B cell (primary cell): Measurements from ENCODE around the gene ZNHIT3. TPM values are rescaled to one million over a fixed set of nuclear protein-coding genes. Genes with fewer than 3 reads are reported as not detected.
A peak's percentile ranks its signal among the peaks of the same experiment; 100 is the strongest.

Experiments used
- ATAC-seq: fragments of 200-7000 bp; cut with Tn5 transposase; one replicate; pipeline ENCODE4 v1.10.0; 2021; ENCODE audit warnings: low read depth, mild to moderate bottlenecking, moderate number of reproducible peaks, moderate library complexity
- CTCF ChIA-PET: fragments of 350-600 bp; sonication (Branson Sonifier 250); formaldehyde crosslinking; loops from one replicate; lab custom pipeline; 2021; ENCODE audit warnings: antibody characterized with exemption, inconsistent platforms; lab: Charles Lee
- POLR2A ChIA-PET: fragments of 350-600 bp; sonication (Branson Sonifier 250); formaldehyde crosslinking; loops from one replicate; lab custom pipeline; 2021; ENCODE audit warnings: antibody characterized with exemption; lab: Charles Lee
- DNase-seq: peaks from one replicate; pipeline ENCODE4 v3.0.0; 2013
- H2AFZ ChIP-seq: 2 replicates; pipeline ENCODE4 v1.6.1; 2012; ENCODE audit warnings: mild to moderate bottlenecking, low read depth, low read length; ENCODE audit not compliant: insufficient read depth, poor library complexity, severe bottlenecking
- H3K27ac ChIP-seq, 2 donors: 1 replicate in 1 of 2; 2 replicates in 1 of 2; pipeline ENCODE4 v1.5.1; 2012 to 2013; ENCODE audit warnings: low read length in 2 of 2, mild to moderate bottlenecking in 2 of 2, moderate library complexity in 1 of 2
- H3K27me3 ChIP-seq, 4 experiments: fragments of 200-600 bp in 1 of 4; sonication (generic) in 1 of 4; replicated peaks in 1 of 4; 1 replicate in 2 of 4; 2 replicates in 2 of 4; pipeline versions ENCODE4 v1.6.1 to v1.7.0; 2013 to 2016; ENCODE audit warnings: low read length in 3 of 4, mild to moderate bottlenecking in 2 of 4, mixed read lengths in 1 of 4, moderate library complexity in 1 of 4; ENCODE audit not compliant: insufficient read depth in 4 of 4, control insufficient read depth in 3 of 4; ENCODE audit errors: control extremely low read depth in 1 of 4
- H3K36me3 ChIP-seq, 2 experiments: replicated peaks in 1 of 2; 1 replicate in 1 of 2; 2 replicates in 1 of 2; pipeline versions ENCODE4 v1.6.1 to v1.7.1; 2013; ENCODE audit warnings: low read length in 1 of 2; ENCODE audit not compliant: insufficient read depth in 2 of 2, control insufficient read depth in 1 of 2; ENCODE audit errors: control extremely low read depth in 1 of 2, extremely low read depth in 1 of 2
- H3K4me1 ChIP-seq, 2 donors: fragments of 200-600 bp in 1 of 2; sonication (generic) in 1 of 2; 1 replicate in 1 of 2; 2 replicates in 1 of 2; pipeline versions ENCODE4 v1.5.1 to v1.6.1; 2013 to 2017; ENCODE audit warnings: low read length in 2 of 2; ENCODE audit not compliant: control insufficient read depth in 2 of 2, insufficient read depth in 2 of 2
- H3K4me2 ChIP-seq: replicated peaks from 2 replicates; pipeline ENCODE3; 2012; ENCODE audit warnings: mild to moderate bottlenecking, low read depth, low read length; ENCODE audit not compliant: poor library complexity, severe bottlenecking
- H3K4me3 ChIP-seq, 5 experiments: fragments of 200-600 bp in 1 of 5; sonication (generic) in 1 of 5; 1 replicate in 3 of 5; 2 replicates in 2 of 5; pipeline versions ENCODE4 v1.5.1 to v1.7.0; 2011 to 2016; ENCODE audit warnings: low read length in 4 of 5, mild to moderate bottlenecking in 4 of 5, low read depth in 2 of 5, control low read depth in 1 of 5, moderate library complexity in 1 of 5; ENCODE audit not compliant: insufficient read depth in 1 of 5; ENCODE audit errors: control extremely low read depth in 1 of 5, extremely low read depth in 1 of 5
- H3K79me2 ChIP-seq: fragments of 200-600 bp; sonication (generic); one replicate; pipeline ENCODE4 v1.6.0; 2016; ENCODE audit warnings: low read length; ENCODE audit not compliant: control insufficient read depth, insufficient read depth
- H3K9ac ChIP-seq: fragments of 200-600 bp; sonication (generic); 2 replicates; pipeline ENCODE4 v1.6.1; 2017; ENCODE audit warnings: mild to moderate bottlenecking, low read length, moderate library complexity
- H3K9me3 ChIP-seq, 3 donors: one replicate each; pipeline versions ENCODE4 v1.6.1 to v1.7.1; 2013; ENCODE audit warnings: low read length in 2 of 3; ENCODE audit not compliant: control insufficient read depth in 2 of 3, insufficient read depth in 1 of 3; ENCODE audit errors: control extremely low read depth in 1 of 3
- H4K20me1 ChIP-seq: 2 replicates; pipeline ENCODE4 v1.6.0; 2012; ENCODE audit warnings: mild to moderate bottlenecking, low read length; ENCODE audit not compliant: insufficient read depth, control insufficient read depth, poor library complexity, severe bottlenecking
- H3K27ac Mint-ChIP-seq: one replicate; pipeline ENCODE4 v1.8.0; 2021; ENCODE audit warnings: mixed read lengths
- H3K27me3 Mint-ChIP-seq: one replicate; pipeline ENCODE4 v1.8.0; 2021; ENCODE audit warnings: mixed read lengths
- H3K4me1 Mint-ChIP-seq: one replicate; pipeline ENCODE4 v1.8.0; 2021; ENCODE audit warnings: mixed read lengths
- H3K4me3 Mint-ChIP-seq: one replicate; pipeline ENCODE4 v1.8.0; 2021; ENCODE audit warnings: mixed read lengths
- H3K9me3 Mint-ChIP-seq: one replicate; pipeline ENCODE4 v1.8.0; 2022; ENCODE audit warnings: mixed read lengths; ENCODE audit not compliant: insufficient read depth
- EZH2 ChIP-seq: IDR thresholded peaks from 2 replicates; pipeline ENCODE4 v1.6.1; 2012; ENCODE audit warnings: borderline replicate concordance, low read depth, mild to moderate bottlenecking, moderate library complexity, low read length; ENCODE audit not compliant: insufficient read depth, poor library complexity, severe bottlenecking
- WGBS: methylation state at CpG from one replicate; pipeline ENCODE4 v1.1.5; 2013; ENCODE audit warnings: missing lambda C conversion rate; ENCODE audit not compliant: insufficient coverage; 5-methylcytosine and 5-hydroxymethylcytosine counted together
- intact Hi-C: fragments of 100-400 bp; cut with micrococcal nuclease; formaldehyde crosslinking; loops from one replicate; pipeline ENCODE4 v1.10.0; 2022
- polyA plus RNA-seq: library from polyadenylated mRNA; depleted of rRNA; stranded (reverse); fragments of >200 nt; gene quantifications from 2 replicates; pipeline ENCODE4 v1.2.3, GENCODE V29; 2012
- total RNA-seq, 2 donors: library from RNA; stranded (reverse); fragments of 120-200 nt in 1 of 2; gene quantifications; 1 replicate in 1 of 2; 2 replicates in 1 of 2; pipeline versions ENCODE4 v1.2.3 to v1.2.4, GENCODE V29; 2013 to 2022
- TF ChIP-seq, protein P1 (sequence below): fragments of 200-600 bp; IDR thresholded peaks from one replicate; pipeline ENCODE4 v1.8.0; 2022; ENCODE audit warnings: antibody characterized with exemption, mild to moderate bottlenecking

ZNHIT3 gene
- total and polyA plus RNA-seq, 2 donors (not counting 1 experiment from before 2014, with no cell fraction given): 36.5 to 50.5 TPM

DNA sequence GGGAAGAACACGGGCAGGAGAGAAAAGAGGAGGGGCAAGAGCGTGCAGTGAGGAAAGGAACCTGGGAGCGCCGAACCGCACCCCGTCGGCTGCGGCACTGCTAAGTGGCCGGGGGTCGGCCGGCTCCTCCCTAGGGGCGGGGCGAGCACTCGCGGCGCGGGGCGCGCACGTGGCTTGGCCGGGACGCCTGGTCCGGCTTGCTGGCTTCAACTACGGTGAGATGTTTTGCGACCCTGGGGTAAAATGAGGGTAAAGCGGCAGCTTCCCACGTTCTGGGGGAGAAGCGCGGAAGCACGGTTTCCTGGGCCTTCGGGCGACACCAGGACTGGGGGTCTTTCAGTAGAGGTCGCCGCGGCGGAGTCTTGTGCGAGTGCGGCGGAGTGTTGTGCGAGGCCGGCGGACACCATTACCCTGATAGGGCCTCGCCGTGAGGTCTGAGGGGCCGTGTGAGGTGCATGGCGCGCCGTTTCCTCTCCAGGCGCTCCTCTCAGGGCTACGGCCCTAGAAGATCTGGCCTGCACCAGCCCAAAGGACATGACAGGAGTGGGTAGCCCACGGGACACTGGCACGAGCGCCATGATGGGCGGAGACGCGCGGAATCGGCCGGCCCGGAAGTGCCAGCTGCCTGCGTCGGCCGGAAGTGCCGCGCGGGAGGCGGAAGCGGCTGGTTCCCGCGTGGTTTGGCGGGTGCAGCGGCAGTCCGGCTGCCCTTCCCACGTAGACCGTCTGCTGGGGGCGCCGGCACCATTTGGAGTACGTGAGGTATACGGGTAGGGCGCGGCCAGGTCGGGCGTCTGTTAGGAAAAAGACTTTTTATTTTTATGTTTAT, 48.6 kb downstream of the ZNHIT3 start, which contains the start of the genes MYO19 and PIGW:
Gene MYO19, minus strand, starts transcription at position 29 of the 829 bp plus-strand sequence. CDS start 2,330 bp downstream, outside the sequence.
Gene PIGW, plus strand, starts transcription at position 148 of the 829 bp plus-strand sequence. CDS start 2,115 bp downstream, outside the sequence.
- peak; percentile 78 for ATAC-seq
- Histone ChIP-seq H3K4me3 (peak within 1 kb of the TSS; percentile 62 to 99 (median 94)), H2AFZ (peak within 1 kb of the TSS; percentile 85), H3K27me3 (no peaks in the 10 kb centered on the region), H3K4me2 (peak within 1 kb of the TSS; percentile 82), H3K9ac (peak within 1 kb of the TSS; percentile 72), H3K36me3 (peaks cover 1 to 16% of the 10 kb centered on the region in 2 experiments), H3K79me2 (peaks cover 11% of the 10 kb centered on the region), H3K27ac (peak within 1 kb of the TSS; percentile 96 to 97), H4K20me1 (no peaks in the 10 kb centered on the region), H3K9me3 (peaks cover 0 to 3% (median 0%) of the 10 kb centered on the region in 3 donors), H3K4me1 (peaks cover 9 to 18% of the 10 kb centered on the region in 2 donors)
- Mint-ChIP-seq H3K27ac (peak within 1 kb of the TSS; percentile 99), H3K4me1 (peaks cover 21% of the 10 kb centered on the region), H3K4me3 (peak within 1 kb of the TSS; percentile 96), H3K9me3 (no peaks in the 10 kb centered on the region), H3K27me3 (no peaks in the 10 kb centered on the region)
- DNase-seq: peak; percentile 93
- ChIA-PET CTCF (interaction anchor here (0.6 to 3.2 kb wide), 11 partner anchors 9 to 539 kb away, joined by 3 to 34 read pairs (median 4); partner anchors contain the start of genes GGNBP2 and MRM1), POLR2A (interaction anchor here (0.6 to 3.1 kb wide), 4 partner anchors 10 to 759 kb away, joined by 3 to 57 read pairs (median 6); partner anchors contain the start of genes GGNBP2 and MRM1)
- under 1% methylated on average over 83 of the region's 83 CpGs for WGBS
- intact Hi-C loops: loop anchor here (1.0 to 2.0 kb wide), 6 partner anchors 9 to 414 kb away; partner anchors contain the start of genes AATF, DHRS11, GGNBP2 and MRM1
- TF ChIP-seq EZH2: no peak
- TF ChIP-seq, protein P1, sequence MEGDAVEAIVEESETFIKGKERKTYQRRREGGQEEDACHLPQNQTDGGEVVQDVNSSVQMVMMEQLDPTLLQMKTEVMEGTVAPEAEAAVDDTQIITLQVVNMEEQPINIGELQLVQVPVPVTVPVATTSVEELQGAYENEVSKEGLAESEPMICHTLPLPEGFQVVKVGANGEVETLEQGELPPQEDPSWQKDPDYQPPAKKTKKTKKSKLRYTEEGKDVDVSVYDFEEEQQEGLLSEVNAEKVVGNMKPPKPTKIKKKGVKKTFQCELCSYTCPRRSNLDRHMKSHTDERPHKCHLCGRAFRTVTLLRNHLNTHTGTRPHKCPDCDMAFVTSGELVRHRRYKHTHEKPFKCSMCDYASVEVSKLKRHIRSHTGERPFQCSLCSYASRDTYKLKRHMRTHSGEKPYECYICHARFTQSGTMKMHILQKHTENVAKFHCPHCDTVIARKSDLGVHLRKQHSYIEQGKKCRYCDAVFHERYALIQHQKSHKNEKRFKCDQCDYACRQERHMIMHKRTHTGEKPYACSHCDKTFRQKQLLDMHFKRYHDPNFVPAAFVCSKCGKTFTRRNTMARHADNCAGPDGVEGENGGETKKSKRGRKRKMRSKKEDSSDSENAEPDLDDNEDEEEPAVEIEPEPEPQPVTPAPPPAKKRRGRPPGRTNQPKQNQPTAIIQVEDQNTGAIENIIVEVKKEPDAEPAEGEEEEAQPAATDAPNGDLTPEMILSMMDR: no peak
